Measurements from ENCODE around the gene PROM1.

Gene PROM1

GRCh38 chr4:16106956-16107355, 23.1 kb upstream of the PROM1 start:
- FAIRE-seq, result no peak

DNA sequence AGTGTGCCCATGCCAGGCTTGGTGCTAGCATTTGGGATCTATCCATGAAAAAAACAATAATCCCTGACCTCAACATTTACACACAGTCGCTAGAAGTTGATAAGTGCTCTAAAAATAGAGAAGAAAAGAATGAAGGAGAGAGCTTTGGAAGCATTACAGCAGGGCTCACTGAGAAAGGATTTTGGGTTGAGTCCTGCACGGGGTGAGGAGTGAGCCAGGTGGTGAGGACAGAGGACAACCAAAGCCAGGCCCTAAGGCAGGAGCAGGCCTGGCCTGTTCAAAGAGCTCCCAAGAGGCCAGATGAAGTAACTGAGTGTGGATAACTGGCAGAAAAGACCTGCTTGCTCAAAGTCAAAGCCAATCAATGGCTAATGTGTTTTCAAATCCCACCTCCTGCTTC, 20.7 kb upstream of the PROM1 start:
- FAIRE-seq, result no peak

DNA sequence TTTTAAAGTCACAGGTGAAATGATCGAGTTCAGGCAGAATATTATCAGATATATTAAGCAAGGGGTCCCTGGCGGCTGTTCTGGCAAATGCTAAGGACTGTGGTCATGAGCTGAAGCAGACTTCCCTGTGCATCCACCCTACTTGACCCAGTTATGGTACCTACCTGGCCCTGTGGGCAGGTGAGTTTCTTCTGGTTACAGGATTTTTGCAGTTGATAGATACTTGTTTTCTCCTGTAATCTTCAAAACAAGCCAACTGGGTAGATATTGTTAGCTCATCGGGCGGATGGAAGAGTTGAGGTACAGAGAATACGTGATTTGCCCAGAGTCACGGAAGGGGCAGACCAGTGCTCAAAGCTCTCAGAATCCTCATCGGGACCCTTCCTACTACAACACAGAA, 18.5 kb upstream of the PROM1 start:
- FAIRE-seq, result no peak

- FAIRE-seq, result no peak
These were observed 17.0 kb upstream of the PROM1 start for GRCh38 chr4:16100833-16101232.

DNA sequence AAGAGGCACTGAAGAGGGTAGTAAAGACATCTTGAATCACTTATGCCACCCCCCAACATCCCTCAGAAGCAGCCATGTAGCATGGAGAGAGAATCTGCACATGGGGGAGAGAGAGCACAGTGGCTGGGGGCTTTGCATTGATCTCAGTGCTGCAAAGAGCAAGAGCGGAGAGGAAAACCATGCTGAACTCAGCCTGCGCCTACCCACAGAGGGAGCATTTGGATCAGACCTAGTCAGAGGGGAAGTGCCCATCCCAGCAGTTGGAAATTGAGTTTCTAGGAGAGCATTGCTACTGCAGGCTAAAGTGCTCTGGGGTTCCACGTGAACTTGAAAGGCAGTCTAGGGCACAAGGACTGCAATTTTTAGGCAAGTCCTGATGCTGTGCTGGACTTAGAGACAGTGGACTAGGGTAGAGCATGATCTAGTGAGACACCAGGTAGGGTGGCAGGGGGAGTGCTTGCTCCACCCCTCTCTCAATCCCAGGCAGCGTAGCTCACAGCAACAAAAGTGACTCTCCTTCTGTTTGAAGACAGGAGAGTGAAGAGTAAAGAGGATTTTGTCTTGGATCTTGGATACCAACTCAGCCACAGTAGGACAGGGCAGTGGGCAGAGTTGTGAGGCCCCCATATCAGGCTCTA, 9.0 kb upstream of the PROM1 start:
- FAIRE-seq, result no peak

DNA sequence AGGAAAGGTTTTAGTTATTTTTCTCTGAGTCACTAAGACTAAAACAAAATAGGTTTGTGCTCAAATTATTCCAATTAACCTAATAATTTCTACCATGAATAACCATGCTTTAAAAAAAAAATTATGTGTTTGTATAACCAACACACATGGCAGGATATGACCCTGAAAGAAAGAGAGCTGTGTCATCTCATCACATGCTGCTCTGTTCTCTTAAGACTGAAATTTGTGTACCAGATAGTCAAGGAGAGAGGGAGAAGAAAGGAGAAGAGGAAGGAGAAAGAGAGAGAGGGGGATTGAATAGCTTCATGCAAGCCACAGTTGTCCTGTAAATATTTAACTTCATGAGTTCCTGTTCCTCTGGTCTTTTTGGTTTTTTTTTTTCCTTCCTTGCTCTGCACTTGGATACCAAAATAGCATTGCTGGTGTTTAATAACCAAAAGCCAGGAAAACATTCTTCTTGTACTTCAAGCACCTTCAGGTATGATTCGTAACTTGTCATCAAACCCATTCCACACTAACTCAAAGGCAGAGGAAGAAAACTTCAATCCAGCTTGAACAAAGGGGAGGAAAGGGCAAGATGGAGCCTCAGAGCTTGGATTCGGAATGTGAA, 6.4 kb upstream of the PROM1 start:
- no peak for FAIRE-seq

DNA sequence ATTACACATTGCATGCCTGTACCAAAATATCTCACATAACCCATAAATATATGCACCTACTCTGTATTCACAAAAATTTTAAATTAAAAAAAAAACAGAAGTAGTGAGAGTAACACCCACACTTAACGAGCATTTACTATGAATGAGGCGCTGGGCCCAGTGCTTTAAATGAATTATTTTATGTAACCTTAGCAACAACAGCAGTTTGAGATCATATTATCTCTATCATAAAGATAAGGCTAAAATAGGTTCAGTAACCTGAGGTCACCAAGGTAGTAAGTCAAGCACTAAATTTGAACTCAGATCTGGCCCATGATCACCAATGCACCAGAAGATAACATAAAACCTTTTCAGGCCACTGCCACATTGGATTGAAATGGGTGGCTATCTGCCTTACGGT, 5.3 kb upstream of the PROM1 start:
- no peak for FAIRE-seq

- FAIRE-seq, result no peak
These were observed 4.8 kb upstream of the PROM1 start for GRCh38 chr4:16088601-16089000.

DNA sequence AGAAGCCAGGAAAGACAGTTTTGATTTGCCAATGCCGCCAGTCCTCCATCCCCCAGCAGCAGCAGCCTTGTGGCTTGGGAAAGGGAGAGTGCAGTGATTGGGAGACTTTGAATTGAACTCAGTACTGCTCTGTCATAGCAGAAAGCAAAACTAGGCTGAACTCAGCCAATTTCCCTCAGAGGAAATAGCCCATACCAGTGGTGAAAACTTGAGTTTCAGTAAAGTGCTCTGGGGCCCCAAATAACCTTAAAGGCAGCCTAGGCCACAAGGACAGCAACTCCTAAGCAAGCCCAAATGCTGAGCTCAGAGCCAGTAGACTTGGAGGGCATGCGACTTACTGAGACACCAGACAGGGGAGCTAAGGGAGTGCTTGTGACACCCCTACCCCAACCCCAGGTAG, 2.0 kb upstream of the PROM1 start:
- FAIRE-seq, result no peak

GRCh38 chr4:16082426-16083240, 1.2 kb downstream of the PROM1 start:
- no peak for FAIRE-seq

DNA sequence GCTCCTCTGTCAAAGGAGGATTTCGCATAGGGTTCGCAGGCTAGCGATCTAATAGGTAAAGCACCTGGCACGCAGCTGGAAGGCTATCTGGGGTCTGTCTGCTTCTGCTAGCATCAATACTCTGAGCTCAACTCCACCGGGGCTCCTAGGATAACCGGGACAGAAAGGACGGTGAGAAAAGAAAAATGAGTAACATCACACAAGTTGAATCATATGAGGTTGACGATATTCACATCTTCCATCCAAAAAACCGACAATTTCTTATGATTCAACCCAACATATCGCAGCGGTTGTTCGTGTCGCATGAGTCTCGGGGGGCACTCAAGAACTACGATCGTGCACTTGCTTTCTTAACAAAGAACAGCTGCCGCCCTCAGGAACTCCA, 1.8 kb downstream of the PROM1 start:
- FAIRE-seq, result no peak

DNA sequence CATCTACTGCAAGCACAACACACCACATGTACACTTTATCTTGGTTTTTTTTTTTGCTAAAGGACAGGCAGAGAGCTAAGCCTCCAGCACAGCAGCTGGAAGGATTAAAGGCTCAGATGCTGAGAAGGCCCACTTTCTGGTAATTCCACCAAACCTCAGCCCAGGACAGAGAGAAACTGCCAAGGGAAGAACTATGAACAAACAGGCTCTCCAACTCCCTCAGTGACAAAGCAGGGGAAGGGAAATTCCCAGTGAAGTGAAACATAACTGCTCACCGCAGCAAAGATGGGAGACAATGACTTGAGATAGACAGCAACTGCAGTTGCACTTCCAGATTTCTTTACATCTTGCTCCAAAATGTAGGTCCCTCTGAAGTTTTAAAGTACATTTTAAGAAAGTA, 4.8 kb downstream of the PROM1 start:
- FAIRE-seq, result no peak

DNA sequence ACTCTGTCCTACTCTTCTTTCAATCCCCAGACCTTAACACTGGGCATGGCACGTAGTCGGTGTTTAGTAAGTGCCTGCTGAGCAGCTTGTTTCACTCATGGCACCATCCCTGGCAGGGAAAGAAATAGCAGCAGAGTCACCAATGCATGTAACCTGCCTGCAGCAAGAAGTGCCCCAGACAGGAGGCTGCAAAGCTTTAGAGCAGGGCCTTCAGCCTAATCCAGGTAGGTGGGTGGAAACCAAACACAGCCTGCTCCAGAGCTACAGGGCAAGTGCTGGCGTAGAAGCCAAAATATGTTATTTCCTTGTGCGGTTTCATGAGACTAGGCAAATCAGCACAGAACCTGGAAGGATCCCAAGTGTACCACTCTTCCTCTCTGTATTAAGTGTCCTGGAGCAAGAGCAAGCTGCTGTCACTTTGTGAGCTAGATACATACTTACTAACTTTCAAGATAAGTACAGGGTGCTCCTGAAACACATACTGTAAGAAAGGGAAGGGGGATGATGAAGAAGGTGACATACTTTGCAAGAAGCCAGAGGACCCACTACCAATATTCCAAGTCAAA, 5.5 kb downstream of the PROM1 start:
- no peak for FAIRE-seq

DNA sequence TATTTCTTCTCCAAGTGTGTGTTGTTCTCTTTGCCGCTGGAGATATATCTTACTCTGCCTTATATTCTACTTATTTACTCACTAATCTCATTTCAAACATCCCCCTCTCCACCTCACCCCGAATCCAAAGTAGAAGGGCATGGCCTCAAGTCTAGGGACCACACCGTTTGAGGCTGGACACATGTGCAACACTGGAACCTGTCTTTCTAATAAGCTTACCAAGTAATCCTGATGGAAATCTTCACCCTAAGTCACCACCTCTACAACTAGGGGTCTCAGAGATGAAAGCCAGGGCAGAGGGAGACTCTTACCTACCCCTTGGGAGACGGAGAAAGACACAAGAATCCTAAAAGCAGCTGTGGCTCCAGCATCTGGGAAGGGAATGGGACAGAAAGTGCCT, 6.0 kb downstream of the PROM1 start:
- no peak for FAIRE-seq

GRCh38 chr4:16075975-16076757, 7.7 kb downstream of the PROM1 start:
- no peak for FAIRE-seq

- FAIRE-seq, result no peak
These were observed 8.8 kb downstream of the PROM1 start for GRCh38 chr4:16075061-16075460.

DNA sequence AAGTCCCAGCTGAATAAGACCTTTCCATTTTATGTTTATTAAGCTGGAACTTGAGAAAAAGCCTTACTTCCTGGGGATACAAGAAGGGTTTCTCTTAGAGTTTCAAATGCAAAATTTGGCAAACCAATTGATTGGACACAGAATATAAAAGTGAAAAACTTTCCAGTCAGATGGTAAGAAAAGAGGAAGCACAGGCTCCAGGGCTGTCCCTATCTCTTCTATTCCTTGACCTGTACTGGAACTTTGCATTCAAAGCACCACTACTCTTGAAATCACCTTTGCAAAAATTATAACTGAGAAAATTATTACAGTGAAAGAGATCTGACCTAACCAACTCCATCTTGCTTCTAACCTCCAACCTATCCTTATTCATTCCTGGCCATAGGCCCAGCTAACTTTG, 11.7 kb downstream of the PROM1 start:
- FAIRE-seq, result no peak

GRCh38 chr4:16070203-16070602, 13.6 kb downstream of the PROM1 start:
- no peak for FAIRE-seq

DNA sequence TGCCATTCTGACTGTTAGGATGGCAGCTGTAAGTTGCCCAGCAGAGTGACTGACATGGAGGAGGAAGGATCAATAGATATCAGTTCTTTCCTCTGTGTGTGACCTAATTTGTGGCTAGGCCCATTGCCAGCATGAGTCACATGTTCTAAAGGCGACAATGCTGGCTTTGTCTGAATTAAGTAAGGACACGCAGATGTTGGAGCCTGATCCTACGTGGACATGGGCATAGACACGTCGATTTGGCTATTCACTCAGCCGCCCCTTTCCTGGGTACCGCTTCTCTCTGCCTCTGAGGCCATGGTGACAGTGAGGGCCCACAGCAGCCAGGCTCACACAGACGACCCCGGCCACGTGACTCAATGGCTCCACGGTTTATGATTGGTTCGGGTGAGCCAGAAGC, 16.3 kb downstream of the PROM1 start:
- no peak for FAIRE-seq

DNA sequence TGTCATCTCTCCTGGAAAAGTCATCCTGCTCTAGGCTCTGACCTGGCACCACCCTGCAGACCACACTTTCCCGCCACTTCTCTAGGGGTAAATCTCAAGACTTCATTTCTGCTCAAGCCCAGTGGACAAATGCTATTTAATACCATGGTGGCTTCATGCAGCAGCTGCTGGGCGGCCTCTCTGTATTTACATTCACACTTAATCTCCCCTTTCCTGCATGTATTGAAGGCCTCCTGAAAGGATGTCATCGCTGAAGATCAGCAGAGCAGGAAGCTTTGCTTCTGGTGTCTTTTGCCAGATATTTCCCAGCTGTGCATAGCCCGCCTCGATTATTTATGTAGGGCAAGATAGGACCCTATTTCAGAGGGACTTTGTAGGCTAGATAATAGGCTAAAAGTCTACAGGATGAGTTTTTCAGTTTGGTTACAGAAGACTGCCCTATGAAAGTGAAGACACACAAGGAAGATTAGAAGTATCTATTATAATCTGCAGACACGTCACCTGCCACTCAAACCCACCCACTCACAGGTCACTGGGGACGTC, 17.2 kb downstream of the PROM1 start:
- no peak for FAIRE-seq

DNA sequence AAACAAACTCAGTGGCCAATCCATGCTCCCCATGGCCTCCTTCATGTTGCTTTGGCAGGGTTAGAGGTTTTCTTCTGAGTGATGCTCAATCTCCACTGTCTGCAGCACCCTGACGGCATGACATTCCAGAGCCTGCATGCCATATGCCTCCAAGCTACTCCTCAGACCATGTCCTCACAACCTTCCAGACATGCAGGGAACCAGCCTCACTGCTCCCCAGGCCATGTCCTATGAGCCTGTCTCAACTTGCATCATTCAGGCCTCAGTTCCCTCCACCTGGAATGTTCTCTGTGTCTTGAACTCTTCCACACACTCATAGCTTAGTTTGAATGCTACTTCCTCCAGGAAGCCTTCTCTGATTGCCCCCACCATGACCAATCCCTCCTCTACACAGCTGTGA, 18.8 kb downstream of the PROM1 start:
- FAIRE-seq, result no peak

DNA sequence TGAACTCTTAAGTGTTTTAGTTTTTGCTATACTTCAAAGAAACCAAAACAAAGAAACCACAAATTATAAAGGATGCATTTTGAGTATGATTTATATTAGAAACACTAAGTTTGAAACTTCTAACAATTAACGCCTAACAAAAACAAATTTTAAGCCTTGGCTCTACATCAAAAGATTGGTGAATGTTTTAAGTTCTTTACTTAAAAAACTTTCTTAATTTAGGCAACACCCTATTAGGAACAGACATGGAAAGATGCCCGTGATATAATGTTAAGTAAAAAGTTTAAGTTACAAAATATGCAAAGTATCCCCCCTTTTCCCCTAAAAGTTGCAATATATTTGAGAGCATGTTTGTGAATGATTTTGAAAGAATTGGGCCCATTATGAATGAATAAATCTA, 21.2 kb downstream of the PROM1 start:
- no peak for FAIRE-seq
